ENCODE measurements around the gene PSMA1.
A peak's percentile ranks its signal among the peaks of the same experiment; 100 is the strongest.
"Not testable (repeated sequence)": the region's sequence is repeated elsewhere in the genome, so short reads cannot be mapped to it uniquely, and the experiment has no call there.

Gene PSMA1

GRCh38 chr11:14538271-14538925, 18.2 kb upstream of the PSMA1 start:
- Histone ChIP-seq H4K20me1 (ENCODE audit: insufficient read depth, low read length) (no peaks in the 10 kb centered on the region), H3K79me2 (ENCODE audit: insufficient read depth, low read length) (no peaks in the 10 kb centered on the region), H3K4me3 (ENCODE audit: low read depth in 1 of 2, low read length in 2 of 2) (no peak overlapping the region), H2AFZ (ENCODE audit: low read depth, low read length) (no peak overlapping the region), H3K4me1 (ENCODE audit: insufficient read depth, low read length) (peaks cover 12% of the 10 kb centered on the region), H3K9ac (ENCODE audit: low read depth, low read length) (no peak overlapping the region), H3K36me3 (ENCODE audit: insufficient read depth, low read length) (no peaks in the 10 kb centered on the region), H3K27ac (ENCODE audit: low read length) (peak overlapping the region; percentile 41; the same call in 1 of the 2 replicates), H3K4me2 (ENCODE audit: insufficient read depth, low read length) (no peak overlapping the region), H3K9me3 (ENCODE audit: insufficient read depth, low read length, severe bottlenecking) (no peaks in the 10 kb centered on the region), H3K27me3 (ENCODE audit: insufficient read depth, low read length, poor library complexity) (no peaks in the 10 kb centered on the region)
- DNase-seq = no peak
- ATAC-seq (ENCODE audit: insufficient read depth, low read depth) = no peak
- TF ChIP-seq EZH2 (IDR thresholded peaks at IDR 0.05; ENCODE audit: borderline replicate concordance, low read depth, low read length, severe bottlenecking) (no peak), CTCF (IDR thresholded peaks at IDR 0.05; ENCODE audit: borderline replicate concordance, extremely low read depth, low read length, poor library complexity, severe bottlenecking) (no peak)

- H3K36me3 ChIP-seq (ENCODE audit: insufficient read depth, low read length) = no peaks in the 10 kb centered on the region
- ATAC-seq (ENCODE audit: insufficient read depth, low read depth) = peak; percentile 82
- H3K4me1 ChIP-seq (ENCODE audit: insufficient read depth, low read length) = peaks cover 12% of the 10 kb centered on the region
- H3K4me2 ChIP-seq (ENCODE audit: insufficient read depth, low read length) = peak overlapping the region; percentile 78
- H2AFZ ChIP-seq (ENCODE audit: low read depth, low read length) = peak overlapping the region; percentile 74
- no peaks in the 10 kb centered on the region for H4K20me1 ChIP-seq (ENCODE audit: insufficient read depth, low read length)
- H3K27me3 ChIP-seq (ENCODE audit: insufficient read depth, low read length, poor library complexity) = no peaks in the 10 kb centered on the region
- H3K4me3 ChIP-seq (ENCODE audit: low read depth in 1 of 2, low read length in 2 of 2) = peak overlapping the region in 1 of 2 experiments; percentile 48; a peak in 2 of 4 replicates
- peak overlapping the region; percentile 35 for H3K9ac ChIP-seq (ENCODE audit: low read depth, low read length)
- H3K27ac ChIP-seq (ENCODE audit: low read length) = peak overlapping the region; percentile 77
- TF ChIP-seq CTCF (IDR thresholded peaks at IDR 0.05; ENCODE audit: borderline replicate concordance, extremely low read depth, low read length, poor library complexity, severe bottlenecking) (peak; percentile 95), EZH2 (IDR thresholded peaks at IDR 0.05; ENCODE audit: borderline replicate concordance, low read depth, low read length, severe bottlenecking) (no peak)
- peak; percentile 56 for DNase-seq
- H3K9me3 ChIP-seq (ENCODE audit: insufficient read depth, low read length, severe bottlenecking) = no peaks in the 10 kb centered on the region
- no peaks in the 10 kb centered on the region for H3K79me2 ChIP-seq (ENCODE audit: insufficient read depth, low read length)
These were observed 17.0 kb upstream of the PSMA1 start for GRCh38 chr11:14537134-14537599.

GRCh38 chr11:14535166-14535565, 15.0 kb upstream of the PSMA1 start:
- not testable (repeated sequence) for ATAC-seq (ENCODE audit: insufficient read depth, low read depth); H3K36me3 ChIP-seq (ENCODE audit: insufficient read depth, low read length); DNase-seq; H4K20me1 ChIP-seq (ENCODE audit: insufficient read depth, low read length); H3K9ac ChIP-seq (ENCODE audit: low read depth, low read length); H3K79me2 ChIP-seq (ENCODE audit: insufficient read depth, low read length); H3K27ac ChIP-seq (ENCODE audit: low read length); H3K4me3 ChIP-seq (ENCODE audit: low read depth in 1 of 2, low read length in 2 of 2); H3K4me2 ChIP-seq (ENCODE audit: insufficient read depth, low read length); H3K27me3 ChIP-seq (ENCODE audit: insufficient read depth, low read length, poor library complexity); H2AFZ ChIP-seq (ENCODE audit: low read depth, low read length); H3K9me3 ChIP-seq (ENCODE audit: insufficient read depth, low read length, severe bottlenecking)
- peaks cover 12% of the 10 kb centered on the region for H3K4me1 ChIP-seq (ENCODE audit: insufficient read depth, low read length)

GRCh38 chr11:14529951-14530350, 9.8 kb upstream of the PSMA1 start:
- H3K9me3 ChIP-seq (ENCODE audit: insufficient read depth, low read length, severe bottlenecking) = no peaks in the 10 kb centered on the region
- ATAC-seq (ENCODE audit: insufficient read depth, low read depth) (no peak), DNase-seq (no peak)
- no peaks in the 10 kb centered on the region for H3K36me3 ChIP-seq (ENCODE audit: insufficient read depth, low read length)
- H3K27ac ChIP-seq (ENCODE audit: low read length) = no peak overlapping the region
- no peaks in the 10 kb centered on the region for H4K20me1 ChIP-seq (ENCODE audit: insufficient read depth, low read length)
- no peaks in the 10 kb centered on the region for H3K79me2 ChIP-seq (ENCODE audit: insufficient read depth, low read length)
- no peak for TF ChIP-seq EZH2 (IDR thresholded peaks at IDR 0.05; ENCODE audit: borderline replicate concordance, low read depth, low read length, severe bottlenecking)
- no peak for TF ChIP-seq CTCF (IDR thresholded peaks at IDR 0.05; ENCODE audit: borderline replicate concordance, extremely low read depth, low read length, poor library complexity, severe bottlenecking)
- H3K4me1 ChIP-seq (ENCODE audit: insufficient read depth, low read length) = no peaks in the 10 kb centered on the region
- no peak overlapping the region for H3K4me2 ChIP-seq (ENCODE audit: insufficient read depth, low read length)
- H2AFZ ChIP-seq (ENCODE audit: low read depth, low read length) = no peak overlapping the region
- no peak overlapping the region for H3K9ac ChIP-seq (ENCODE audit: low read depth, low read length)
- no peak overlapping the region for H3K4me3 ChIP-seq (ENCODE audit: low read depth in 1 of 2, low read length in 2 of 2)
- H3K27me3 ChIP-seq (ENCODE audit: insufficient read depth, low read length, poor library complexity) = no peaks in the 10 kb centered on the region
